ENCODE measurements around the gene TBC1D21.

GRCh38 chr15:73882761-73883419 lies 9.5 kb downstream of the TBC1D21 start:
- TF ChIP-seq POLR2A (IDR thresholded peaks at IDR 0.05; ENCODE audit: low read length) (no peak), GATA1 (IDR thresholded peaks at IDR 0.05; ENCODE audit: low read depth, low read length) (no peak)

All from erythroblast (primary cell).